Liver (tissue), 9 donors: ENCODE measurements around the gene HSPA4L. TPM values are rescaled to one million over a fixed set of nuclear protein-coding genes. Genes with fewer than 3 reads are reported as not detected.

Experiments
- DNase-seq: peaks from one replicate; pipeline ENCODE4 v3.0.0-alpha.2; 2017; ENCODE audit warnings: low spot score
- H3K27ac ChIP-seq, 2 donors: one replicate each; pipeline ENCODE4 v1.7.0; 2013; ENCODE audit warnings: inconsistent platforms in 2 of 2, low read length in 2 of 2, control low read depth in 1 of 2, low read depth in 1 of 2, mild to moderate bottlenecking in 1 of 2
- H3K27me3 ChIP-seq, 4 donors: one replicate each; pipeline versions ENCODE4 v1.6.1 to v1.7.0; 2013; ENCODE audit warnings: low read length in 3 of 4, inconsistent platforms in 1 of 4, mild to moderate bottlenecking in 1 of 4, moderate library complexity in 1 of 4; ENCODE audit not compliant: control insufficient read depth in 4 of 4, insufficient read depth in 4 of 4
- H3K36me3 ChIP-seq, 4 donors: one replicate each; pipeline versions ENCODE4 v1.6.1 to v1.7.0; 2013; ENCODE audit warnings: low read length in 3 of 4, mild to moderate bottlenecking in 3 of 4, low read depth in 1 of 4, moderate library complexity in 1 of 4; ENCODE audit not compliant: control insufficient read depth in 4 of 4, insufficient read depth in 3 of 4
- H3K4me1 ChIP-seq, 4 donors: one replicate each; pipeline versions ENCODE4 v1.6.1 to v1.7.0; 2013; ENCODE audit warnings: low read length in 3 of 4, mild to moderate bottlenecking in 3 of 4, moderate library complexity in 1 of 4; ENCODE audit not compliant: control insufficient read depth in 4 of 4, insufficient read depth in 4 of 4
- H3K4me3 ChIP-seq, 3 donors: one replicate each; pipeline versions ENCODE4 v1.6.1 to v1.7.0; 2013; ENCODE audit warnings: low read length in 3 of 3, control low read depth in 1 of 3, low read depth in 1 of 3, mild to moderate bottlenecking in 1 of 3
- H3K9ac ChIP-seq, 2 donors: one replicate each; pipeline ENCODE4 v1.7.0; 2013; ENCODE audit warnings: low read length in 2 of 2, mild to moderate bottlenecking in 2 of 2, moderate library complexity in 2 of 2, control low read depth in 1 of 2, low read depth in 1 of 2
- H3K9me3 ChIP-seq, 4 donors: one replicate each; pipeline versions ENCODE4 v1.6.1 to v1.7.0; 2013; ENCODE audit warnings: low read length in 3 of 4; ENCODE audit not compliant: control insufficient read depth in 4 of 4
- EGR1 ChIP-seq, 2 donors: IDR thresholded peaks; 2 replicates each; pipeline ENCODE4 v1.6.1; 2016 to 2018; ENCODE audit warnings: antibody characterized with exemption in 2 of 2, low read depth in 2 of 2
- FOXA1 ChIP-seq: IDR thresholded peaks from 2 replicates; pipeline ENCODE4 v1.6.1; 2016; ENCODE audit warnings: antibody characterized with exemption
- FOXA2 ChIP-seq: IDR thresholded peaks from 2 replicates; pipeline ENCODE4 v1.6.1; 2016; ENCODE audit warnings: antibody characterized with exemption
- GABPA ChIP-seq, 2 donors: IDR thresholded peaks in 1 of 2; conservative IDR thresholded peaks in 1 of 2; 2 replicates each; pipeline ENCODE4 v1.6.1; 2016; ENCODE audit warnings: antibody characterized with exemption in 2 of 2, mild to moderate bottlenecking in 1 of 2, moderate library complexity in 1 of 2
- HNF4A ChIP-seq, 2 donors: conservative IDR thresholded peaks; 2 replicates each; pipeline ENCODE4 v1.6.1; 2016; ENCODE audit warnings: antibody characterized with exemption in 2 of 2, mild to moderate bottlenecking in 2 of 2
- HNF4G ChIP-seq: IDR thresholded peaks from 2 replicates; pipeline ENCODE4 v1.6.1; 2016; ENCODE audit warnings: antibody characterized with exemption
- JUND ChIP-seq, 2 donors: IDR thresholded peaks; 2 replicates each; pipeline ENCODE4 v1.6.1; 2016; ENCODE audit warnings: antibody characterized with exemption in 2 of 2
- MAX ChIP-seq: IDR thresholded peaks from 2 replicates; pipeline ENCODE4 v1.6.1; 2016; ENCODE audit warnings: antibody characterized with exemption
- NR2F2 ChIP-seq: IDR thresholded peaks from 2 replicates; pipeline ENCODE4 v1.6.1; 2016; ENCODE audit warnings: antibody characterized with exemption
- RAD21 ChIP-seq, 2 donors: IDR thresholded peaks; 2 replicates each; pipeline ENCODE4 v1.6.1; 2016; ENCODE audit warnings: antibody characterized with exemption in 2 of 2, mild to moderate bottlenecking in 2 of 2
- RXRA ChIP-seq, 2 donors: IDR thresholded peaks; 2 replicates each; pipeline ENCODE4 v1.6.1; 2017 to 2018; ENCODE audit warnings: antibody characterized with exemption in 2 of 2, mild to moderate bottlenecking in 1 of 2
- SP1 ChIP-seq: IDR thresholded peaks from 2 replicates; pipeline ENCODE4 v1.6.1; 2018; ENCODE audit warnings: antibody characterized with exemption, mild to moderate bottlenecking
- TAF1 ChIP-seq: conservative IDR thresholded peaks from 2 replicates; pipeline ENCODE4 v1.6.1; 2016; ENCODE audit warnings: antibody characterized with exemption, mild to moderate bottlenecking
- YY1 ChIP-seq: IDR thresholded peaks from 2 replicates; pipeline ENCODE4 v1.6.1; 2016; ENCODE audit warnings: antibody characterized with exemption, mild to moderate bottlenecking
- ZBTB33 ChIP-seq: IDR thresholded peaks from 2 replicates; pipeline ENCODE4 v1.6.1; 2016; ENCODE audit warnings: antibody characterized with exemption
- WGBS: extraction: QIAGEN DNeasy Blood & Tissue Kit; methylation state at CpG from one replicate; pipeline ENCODE4 v1.1.7; 2013; 5-methylcytosine and 5-hydroxymethylcytosine counted together
- polyA plus RNA-seq, 2 donors: library from polyadenylated mRNA; stranded (reverse) in 1 of 2; unstranded in 1 of 2; fragments of 200-250 nt in 1 of 2; fragments of >200 nt in 1 of 2; fragmentation: Nextera tagmentation in 1 of 2; extraction: Ambion mirVana in 1 of 2; gene quantifications; one replicate each; pipeline versions ENCODE4 v1.2.1 to v1.2.3, GENCODE V29; 2013 to 2015
- total RNA-seq, 2 donors: library from RNA; depleted of rRNA; stranded (reverse); fragments of >200 nt; gene quantifications; one replicate each; pipeline ENCODE4 v1.2.3, GENCODE V29; 2014
- TF ChIP-seq, protein P1 (sequence below): fragments of 150-350 bp; IDR thresholded peaks from 2 replicates; pipeline ENCODE4 v1.5.1; 2017; ENCODE audit warnings: improper control_type of control experiment, low read depth, low read length; ENCODE audit not compliant: missing input control
- TF ChIP-seq, protein P2 (sequence below): IDR thresholded peaks from 2 replicates; pipeline ENCODE4 v1.6.1; 2016; ENCODE audit warnings: antibody characterized with exemption
- donor health status: healthy.
- donor health status: healthy.
- donor health status: healthy.
- donor health status: healthy.
- donor health status: healthy.

The HSPA4L gene
- total and polyA plus RNA-seq, 4 donors = 1.6 to 5.3 (median 2.8) TPM

- Histone ChIP-seq H3K9me3 (no peaks in the 10 kb centered on the region), H3K27ac (no peak overlapping the region), H3K4me3 (no peak overlapping the region), H3K36me3 (no peaks in the 10 kb centered on the region), H3K9ac (no peak overlapping the region), H3K4me1 (peaks cover 0 to 9% (median 2%) of the 10 kb centered on the region in 4 donors), H3K27me3 (no peaks in the 10 kb centered on the region)
- no peak for DNase-seq
- 40% methylated on average over 2 of the region's 2 CpGs for WGBS
- TF ChIP-seq RXRA (IDR thresholded peaks at IDR 0.05) (no peak), NR2F2 (no peak), HNF4G (no peak), FOXA1 (no peak), HNF4A (conservative IDR thresholded peaks at IDR 0.05) (no peak), TAF1 (no peak)
These were observed 4.0 kb upstream of the HSPA4L start for GRCh38 chr4:127778102-127778501.

DNA sequence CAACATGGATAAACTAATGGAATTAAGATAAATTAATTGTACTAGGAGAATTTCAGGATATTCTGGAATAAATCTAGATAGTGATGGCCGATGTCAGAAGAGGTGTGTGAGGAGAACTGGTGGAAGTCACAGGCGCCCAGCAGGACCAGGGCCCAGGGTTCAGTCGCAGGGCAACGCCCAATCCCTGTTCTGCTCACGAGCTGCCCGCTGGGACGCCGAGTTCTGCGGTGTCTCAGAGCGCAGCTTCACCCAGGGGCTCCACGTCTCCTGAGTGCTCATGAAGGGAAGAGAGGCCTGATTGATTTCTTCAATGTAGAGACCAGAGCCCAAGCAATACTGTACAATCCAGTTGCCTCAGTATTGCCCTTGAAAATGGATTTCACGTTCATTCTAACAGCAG lies 1.5 kb upstream of the HSPA4L start:
- 97% methylated on average over 12 of the region's 12 CpGs for WGBS
- Histone ChIP-seq H3K27me3 (no peaks in the 10 kb centered on the region), H3K27ac (no peak overlapping the region), H3K4me3 (no peak overlapping the region), H3K4me1 (peaks cover 0 to 10% (median 2%) of the 10 kb centered on the region in 4 donors), H3K9me3 (no peaks in the 10 kb centered on the region), H3K36me3 (no peaks in the 10 kb centered on the region), H3K9ac (no peak overlapping the region)
- TF ChIP-seq RXRA (IDR thresholded peaks at IDR 0.05) (no peak), TAF1 (no peak), GABPA (IDR thresholded peaks at IDR 0.05 in 1 of 2, conservative IDR thresholded peaks at IDR 0.05 in 1 of 2) (no peak), RAD21 (IDR thresholded peaks at IDR 0.05) (no peak), YY1 (no peak), FOXA1 (no peak), ZBTB33 (no peak), EGR1 (IDR thresholded peaks at IDR 0.05; ENCODE audit: low read depth in 2 of 2) (no peak), HNF4G (no peak), HNF4A (conservative IDR thresholded peaks at IDR 0.05) (no peak), FOXA2 (no peak), JUND (IDR thresholded peaks at IDR 0.05) (no peak), MAX (no peak), SP1 (no peak)
- TF ChIP-seq, protein P1, sequence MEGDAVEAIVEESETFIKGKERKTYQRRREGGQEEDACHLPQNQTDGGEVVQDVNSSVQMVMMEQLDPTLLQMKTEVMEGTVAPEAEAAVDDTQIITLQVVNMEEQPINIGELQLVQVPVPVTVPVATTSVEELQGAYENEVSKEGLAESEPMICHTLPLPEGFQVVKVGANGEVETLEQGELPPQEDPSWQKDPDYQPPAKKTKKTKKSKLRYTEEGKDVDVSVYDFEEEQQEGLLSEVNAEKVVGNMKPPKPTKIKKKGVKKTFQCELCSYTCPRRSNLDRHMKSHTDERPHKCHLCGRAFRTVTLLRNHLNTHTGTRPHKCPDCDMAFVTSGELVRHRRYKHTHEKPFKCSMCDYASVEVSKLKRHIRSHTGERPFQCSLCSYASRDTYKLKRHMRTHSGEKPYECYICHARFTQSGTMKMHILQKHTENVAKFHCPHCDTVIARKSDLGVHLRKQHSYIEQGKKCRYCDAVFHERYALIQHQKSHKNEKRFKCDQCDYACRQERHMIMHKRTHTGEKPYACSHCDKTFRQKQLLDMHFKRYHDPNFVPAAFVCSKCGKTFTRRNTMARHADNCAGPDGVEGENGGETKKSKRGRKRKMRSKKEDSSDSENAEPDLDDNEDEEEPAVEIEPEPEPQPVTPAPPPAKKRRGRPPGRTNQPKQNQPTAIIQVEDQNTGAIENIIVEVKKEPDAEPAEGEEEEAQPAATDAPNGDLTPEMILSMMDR = no peak
- TF ChIP-seq, protein P2, sequence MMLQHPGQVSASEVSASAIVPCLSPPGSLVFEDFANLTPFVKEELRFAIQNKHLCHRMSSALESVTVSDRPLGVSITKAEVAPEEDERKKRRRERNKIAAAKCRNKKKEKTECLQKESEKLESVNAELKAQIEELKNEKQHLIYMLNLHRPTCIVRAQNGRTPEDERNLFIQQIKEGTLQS = no peak
- DNase-seq = no peak
